ENCODE data around the gene RNF5.
A peak's percentile ranks its signal among the peaks of the same experiment; 100 is the strongest.
"Not testable (repeated sequence)": the region's sequence is repeated elsewhere in the genome, so short reads cannot be mapped to it uniquely, and the experiment has no call there.

RNF5 gene, protein sequence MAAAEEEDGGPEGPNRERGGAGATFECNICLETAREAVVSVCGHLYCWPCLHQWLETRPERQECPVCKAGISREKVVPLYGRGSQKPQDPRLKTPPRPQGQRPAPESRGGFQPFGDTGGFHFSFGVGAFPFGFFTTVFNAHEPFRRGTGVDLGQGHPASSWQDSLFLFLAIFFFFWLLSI

DNA sequence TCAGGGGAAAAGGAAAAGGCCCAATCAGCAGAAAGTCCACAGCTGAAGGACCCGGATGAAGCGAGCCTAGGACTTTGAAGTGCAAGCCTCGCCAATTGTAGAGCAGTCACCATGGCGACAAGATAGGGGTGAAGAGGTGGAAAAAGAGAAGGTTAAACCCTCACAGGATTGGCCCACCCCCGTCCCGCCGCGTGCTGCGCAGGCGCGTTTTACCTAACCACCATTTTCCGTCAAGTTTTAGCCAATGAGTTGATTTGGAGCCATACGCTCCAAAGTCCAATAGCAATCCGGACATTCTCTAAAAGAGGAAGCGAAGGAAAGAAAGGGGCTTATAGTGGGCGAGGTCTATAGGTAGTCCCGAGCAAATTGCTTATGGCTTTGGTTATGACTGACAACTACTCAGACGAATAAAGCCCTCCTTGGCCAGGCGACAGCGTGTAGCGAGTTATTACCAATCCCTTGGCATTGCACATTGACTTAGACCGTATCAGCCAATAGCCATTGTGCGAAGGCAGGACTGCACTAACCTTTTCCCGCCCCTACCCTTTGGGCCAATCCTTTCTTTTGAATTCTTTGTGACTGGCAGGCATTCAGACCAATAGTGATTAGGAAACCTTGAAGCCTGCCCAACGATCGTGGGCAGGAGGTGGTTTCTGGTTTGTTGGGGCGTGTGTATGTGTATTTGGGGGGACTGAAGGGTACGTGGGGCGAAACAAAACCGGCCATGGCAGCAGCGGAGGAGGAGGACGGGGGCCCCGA, at the start of gene RNF5:
Gene RNF5 (plus strand): TSS at position 618 of the 759 bp plus-strand sequence. CDS start 107 bp downstream, at position 725.
- Histone ChIP-seq H3K4me3 (ENCODE audit: low read depth in 1 of 2, low read length in 2 of 2) (peak within 1 kb of the TSS; percentile 80 to 84), H3K27me3 (ENCODE audit: low read depth, low read length) (no peaks in the 10 kb centered on the region), H3K27ac (ENCODE audit: low read length) (peak within 1 kb of the TSS; percentile 99), H3K4me1 (ENCODE audit: control insufficient read depth in 1 of 2, insufficient read depth in 2 of 2, low read length in 2 of 2) (peaks cover 35 to 52% of the 10 kb centered on the region in 2 donors), H3K9me3 (ENCODE audit: control insufficient read depth in 1 of 2, low read length in 2 of 2) (no peaks in the 10 kb centered on the region), H3K36me3 (ENCODE audit: control insufficient read depth in 1 of 2, insufficient read depth in 2 of 2, low read length in 2 of 2) (peaks cover 17 to 24% of the 10 kb centered on the region in 2 donors)

DNA sequence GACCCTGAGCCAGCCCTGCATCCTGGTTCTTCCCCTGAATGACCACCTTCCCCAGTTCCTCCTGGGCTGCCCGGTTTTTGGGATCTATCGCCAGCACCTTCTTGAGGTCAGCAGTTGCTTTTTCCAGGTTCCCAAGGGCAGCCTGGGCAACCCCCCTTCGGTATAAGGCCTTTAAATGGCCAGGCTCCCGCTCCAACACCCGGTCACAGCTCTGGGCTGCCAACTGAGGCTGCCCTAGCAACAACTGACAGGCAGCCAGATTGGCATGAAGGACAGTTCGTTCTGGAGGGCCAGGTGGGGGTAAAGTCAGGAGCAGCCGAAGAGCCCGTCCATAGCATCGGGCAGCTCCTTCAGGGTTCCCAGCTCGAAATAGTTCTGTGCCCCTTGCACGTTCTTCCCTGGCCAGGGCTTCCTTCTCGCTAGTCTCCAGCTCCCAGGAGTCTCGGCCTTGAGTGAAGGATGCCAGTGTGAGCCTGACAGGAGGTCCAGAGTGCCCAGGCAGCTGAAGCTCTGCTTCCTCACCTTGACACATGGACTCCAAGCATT, 49.4 kb upstream of the RNF5 start:
- no peaks in the 10 kb centered on the region for H3K27me3 ChIP-seq (ENCODE audit: low read depth, low read length)
- H3K27ac ChIP-seq (ENCODE audit: low read length) = peak overlapping the region; percentile 94
- no peaks in the 10 kb centered on the region for H3K9me3 ChIP-seq (ENCODE audit: control insufficient read depth in 1 of 2, low read length in 2 of 2)
- peaks cover 6 to 24% of the 10 kb centered on the region in 2 donors for H3K36me3 ChIP-seq (ENCODE audit: control insufficient read depth in 1 of 2, insufficient read depth in 2 of 2, low read length in 2 of 2)
- peaks cover 21 to 35% of the 10 kb centered on the region in 2 donors for H3K4me1 ChIP-seq (ENCODE audit: control insufficient read depth in 1 of 2, insufficient read depth in 2 of 2, low read length in 2 of 2)
- peak overlapping the region; percentile 97 to 99 for H3K4me3 ChIP-seq (ENCODE audit: low read depth in 1 of 2, low read length in 2 of 2)

DNA sequence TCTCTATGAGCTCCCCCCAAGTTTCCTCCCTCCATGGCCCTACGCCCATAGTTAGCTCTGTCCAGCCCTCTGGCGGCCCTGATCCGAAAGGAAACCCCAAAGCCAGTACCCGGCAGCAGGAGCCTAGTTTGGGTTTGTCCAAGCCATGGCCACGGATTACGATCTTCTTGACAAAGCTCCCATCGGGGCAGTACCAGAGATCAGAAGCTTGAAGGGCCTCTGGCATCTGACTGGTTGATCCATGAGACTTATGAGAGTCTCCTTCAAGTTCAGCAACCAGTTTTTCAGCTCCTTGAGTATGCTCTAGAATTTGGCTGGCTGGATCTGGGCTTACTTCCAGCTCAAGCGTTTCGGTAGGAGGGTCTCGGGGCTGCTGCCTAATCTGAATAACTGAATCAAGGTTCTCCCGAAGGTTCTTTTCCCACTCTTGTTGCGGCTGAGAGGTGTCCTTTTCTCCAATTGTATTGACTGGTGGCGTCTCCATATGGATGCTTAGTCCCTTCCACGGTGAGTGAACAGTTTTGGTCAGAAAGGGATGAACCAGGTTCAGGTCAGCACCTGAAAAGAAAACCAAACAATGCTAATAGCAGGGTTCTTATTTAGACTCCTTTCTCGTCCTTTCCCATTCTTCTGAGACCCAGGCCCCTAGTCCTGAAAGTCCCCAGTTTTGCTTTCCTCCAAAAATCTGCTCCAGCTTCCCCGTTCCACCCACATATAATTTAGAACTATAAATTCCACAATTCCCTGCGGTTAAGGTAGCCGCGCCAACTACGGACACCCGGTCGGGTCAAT, 48.7 kb upstream of the RNF5 start:
- H3K27me3 ChIP-seq (ENCODE audit: low read depth, low read length) = no peaks in the 10 kb centered on the region
- H3K9me3 ChIP-seq (ENCODE audit: control insufficient read depth in 1 of 2, low read length in 2 of 2) = no peaks in the 10 kb centered on the region
- H3K27ac ChIP-seq (ENCODE audit: low read length) = peak overlapping the region; percentile 94
- H3K4me3 ChIP-seq (ENCODE audit: low read depth in 1 of 2, low read length in 2 of 2) = peak overlapping the region; percentile 84 to 97
- peaks cover 6 to 19% of the 10 kb centered on the region in 2 donors for H3K36me3 ChIP-seq (ENCODE audit: control insufficient read depth in 1 of 2, insufficient read depth in 2 of 2, low read length in 2 of 2)
- H3K4me1 ChIP-seq (ENCODE audit: control insufficient read depth in 1 of 2, insufficient read depth in 2 of 2, low read length in 2 of 2) = peaks cover 21 to 35% of the 10 kb centered on the region in 2 donors

DNA sequence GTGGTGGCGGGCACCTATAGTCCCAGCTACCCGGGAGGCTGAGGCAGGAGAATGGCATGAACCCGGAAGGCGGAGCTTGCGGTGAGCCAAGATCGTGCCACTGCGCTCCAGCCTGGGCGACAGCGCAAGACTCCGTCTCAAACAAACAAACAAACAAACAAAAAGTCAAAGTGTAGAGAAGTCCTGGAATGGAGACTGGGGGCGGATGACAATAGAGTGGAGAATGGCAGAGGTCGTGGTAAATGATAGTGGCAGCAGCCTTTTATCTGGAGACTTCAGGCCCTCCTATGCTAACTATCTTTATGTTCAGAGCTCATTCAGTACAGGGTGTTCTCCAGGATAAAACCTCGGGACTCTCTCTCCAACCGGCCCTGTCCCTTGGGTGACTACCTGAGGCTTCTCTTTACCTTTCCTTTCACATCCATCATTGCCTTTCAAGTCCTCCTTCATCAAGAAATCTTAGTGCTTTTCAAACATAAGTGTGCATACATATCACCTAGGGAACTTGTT, 46.7 kb upstream of the RNF5 start:
- Histone ChIP-seq H3K27ac (ENCODE audit: low read length) (no peak overlapping the region), H3K4me3 (ENCODE audit: low read depth in 1 of 2, low read length in 2 of 2) (no peak overlapping the region), H3K9me3 (ENCODE audit: control insufficient read depth in 1 of 2, low read length in 2 of 2) (no peaks in the 10 kb centered on the region), H3K36me3 (ENCODE audit: control insufficient read depth in 1 of 2, insufficient read depth in 2 of 2, low read length in 2 of 2) (peaks cover 0 to 5% of the 10 kb centered on the region in 2 donors), H3K27me3 (ENCODE audit: low read depth, low read length) (no peaks in the 10 kb centered on the region), H3K4me1 (ENCODE audit: control insufficient read depth in 1 of 2, insufficient read depth in 2 of 2, low read length in 2 of 2) (peaks cover 21 to 28% of the 10 kb centered on the region in 2 donors)

DNA sequence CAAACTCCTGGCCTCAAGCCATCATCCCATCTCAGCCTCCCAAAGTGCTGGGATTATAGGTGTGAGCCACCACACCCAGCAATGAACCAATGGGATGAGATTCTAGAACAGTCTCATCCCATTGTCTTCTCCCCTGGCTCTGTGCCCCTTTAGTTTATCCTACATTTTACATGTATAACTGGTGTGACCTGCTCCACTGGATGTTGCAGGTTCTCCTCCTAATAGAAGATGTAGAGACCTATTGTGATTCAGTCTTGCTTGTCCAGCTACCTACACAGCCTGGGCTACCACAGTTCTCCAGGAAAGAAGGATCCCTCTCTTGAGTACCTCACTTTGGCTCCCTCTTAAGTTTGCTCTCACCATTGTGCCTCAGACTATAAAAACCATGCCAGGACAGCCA, 46.1 kb upstream of the RNF5 start:
- Histone ChIP-seq H3K4me1 (ENCODE audit: control insufficient read depth in 1 of 2, insufficient read depth in 2 of 2, low read length in 2 of 2) (peaks cover 16 to 22% of the 10 kb centered on the region in 2 donors), H3K9me3 (ENCODE audit: control insufficient read depth in 1 of 2, low read length in 2 of 2) (no peaks in the 10 kb centered on the region), H3K27ac (ENCODE audit: low read length) (no peak overlapping the region), H3K4me3 (ENCODE audit: low read depth in 1 of 2, low read length in 2 of 2) (no peak overlapping the region), H3K36me3 (ENCODE audit: control insufficient read depth in 1 of 2, insufficient read depth in 2 of 2, low read length in 2 of 2) (no peaks in the 10 kb centered on the region), H3K27me3 (ENCODE audit: low read depth, low read length) (no peaks in the 10 kb centered on the region)

DNA sequence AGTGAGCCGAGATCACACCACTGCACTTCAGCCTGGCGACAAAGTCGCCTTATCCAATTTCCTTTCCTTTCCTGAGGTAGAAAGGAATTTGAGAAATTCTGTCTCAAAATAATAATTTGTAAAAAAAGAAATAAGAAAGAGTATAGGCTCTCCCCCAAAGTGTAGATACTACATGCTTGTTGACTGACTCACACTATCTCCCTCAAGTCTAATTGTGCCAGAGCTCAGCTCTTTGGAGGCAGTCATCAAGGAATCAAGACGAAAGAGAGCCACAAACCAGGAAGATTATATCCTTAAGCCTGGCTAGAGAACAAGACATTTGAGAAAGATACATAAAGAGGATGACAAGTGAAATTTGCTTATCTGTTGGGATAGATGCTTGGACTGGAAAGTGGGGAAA, 44.4 kb upstream of the RNF5 start:
- no peaks in the 10 kb centered on the region for H3K36me3 ChIP-seq (ENCODE audit: control insufficient read depth in 1 of 2, insufficient read depth in 2 of 2, low read length in 2 of 2)
- H3K4me1 ChIP-seq (ENCODE audit: control insufficient read depth in 1 of 2, insufficient read depth in 2 of 2, low read length in 2 of 2) = peaks cover 8 to 11% of the 10 kb centered on the region in 2 donors
- no peaks in the 10 kb centered on the region for H3K9me3 ChIP-seq (ENCODE audit: control insufficient read depth in 1 of 2, low read length in 2 of 2)
- H3K27me3 ChIP-seq (ENCODE audit: low read depth, low read length) = no peaks in the 10 kb centered on the region
- H3K4me3 ChIP-seq (ENCODE audit: low read depth in 1 of 2, low read length in 2 of 2) = no peak overlapping the region
- H3K27ac ChIP-seq (ENCODE audit: low read length) = no peak overlapping the region

DNA sequence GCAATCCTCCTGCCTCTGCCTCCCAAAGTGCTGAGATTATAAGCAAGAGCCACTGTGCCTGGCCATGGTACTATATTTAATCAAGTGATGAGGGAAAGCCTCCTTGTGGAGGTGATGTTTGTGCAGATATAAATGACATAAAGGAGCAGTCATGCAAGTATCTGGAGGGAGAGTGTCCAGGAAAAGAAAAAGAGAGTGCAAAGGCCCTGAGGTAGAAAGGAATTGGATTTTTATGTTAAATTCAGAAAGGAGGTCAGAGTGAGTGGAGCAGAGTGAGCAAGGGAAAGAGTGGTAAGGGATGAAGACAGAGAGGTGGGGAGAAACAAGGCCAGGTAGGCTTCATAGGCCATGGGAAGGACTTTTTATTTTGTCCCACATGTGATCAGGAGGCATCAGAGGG, 40.8 kb upstream of the RNF5 start:
- no peak overlapping the region for H3K27ac ChIP-seq (ENCODE audit: low read length)
- no peaks in the 10 kb centered on the region for H3K4me1 ChIP-seq (ENCODE audit: control insufficient read depth in 1 of 2, insufficient read depth in 2 of 2, low read length in 2 of 2)
- no peaks in the 10 kb centered on the region for H3K9me3 ChIP-seq (ENCODE audit: control insufficient read depth in 1 of 2, low read length in 2 of 2)
- no peak overlapping the region for H3K4me3 ChIP-seq (ENCODE audit: low read depth in 1 of 2, low read length in 2 of 2)
- no peaks in the 10 kb centered on the region for H3K27me3 ChIP-seq (ENCODE audit: low read depth, low read length)
- no peaks in the 10 kb centered on the region for H3K36me3 ChIP-seq (ENCODE audit: control insufficient read depth in 1 of 2, insufficient read depth in 2 of 2, low read length in 2 of 2)

DNA sequence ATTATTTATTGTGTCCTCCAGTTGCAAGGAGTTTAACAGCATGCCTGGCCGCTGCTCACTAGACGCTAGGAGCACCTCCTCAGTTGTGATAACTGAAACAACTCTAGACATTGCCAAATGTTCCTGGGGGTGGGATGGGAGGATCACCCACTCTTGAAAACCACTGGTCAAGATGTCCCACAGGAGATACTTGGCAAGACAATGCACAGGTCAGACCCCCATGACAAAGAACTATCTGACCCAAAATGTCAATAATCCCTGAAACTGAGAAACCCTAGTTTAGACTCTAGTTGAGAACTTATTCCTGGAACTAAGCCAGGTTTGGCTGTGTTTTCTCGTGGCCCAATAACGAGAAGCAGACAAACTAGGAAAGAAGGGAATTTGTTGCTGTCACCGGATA, 38.6 kb upstream of the RNF5 start:
- H3K4me3 ChIP-seq (ENCODE audit: low read depth in 1 of 2, low read length in 2 of 2) = no peak overlapping the region

DNA sequence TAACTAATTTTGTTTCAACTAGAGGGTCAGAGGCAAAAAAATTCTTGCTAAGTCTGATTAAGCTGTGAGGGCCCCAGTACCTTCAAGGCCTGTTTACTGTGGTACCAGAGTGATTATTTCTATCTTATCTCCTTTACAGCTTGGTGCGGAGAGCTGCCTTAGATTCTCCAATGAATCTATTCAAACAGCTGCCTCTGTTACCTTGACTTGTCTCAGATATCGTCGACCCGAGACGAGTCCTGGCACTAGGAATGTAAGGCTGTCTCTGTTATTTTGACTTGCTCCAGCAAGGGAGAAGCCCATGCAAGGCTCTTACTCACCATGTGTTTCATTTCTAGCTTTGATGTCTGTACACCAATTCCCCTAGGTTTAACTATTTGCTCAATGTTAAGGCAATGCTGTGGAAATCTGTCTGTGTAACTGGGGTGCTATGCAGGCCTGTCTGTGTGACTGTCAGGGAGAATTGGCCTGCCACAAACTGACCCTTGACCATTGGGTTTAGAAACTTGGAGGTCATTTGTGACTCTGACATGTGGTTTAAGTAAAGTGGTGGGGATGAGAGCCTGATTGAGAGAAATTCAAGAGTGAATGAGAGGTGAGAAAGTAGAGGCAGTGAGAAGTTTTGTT, 37.7 kb upstream of the RNF5 start:
- H3K27me3 ChIP-seq (ENCODE audit: low read depth, low read length) = no peaks in the 10 kb centered on the region
- no peak overlapping the region for H3K4me3 ChIP-seq (ENCODE audit: low read depth in 1 of 2, low read length in 2 of 2)
- H3K27ac ChIP-seq (ENCODE audit: low read length) = no peak overlapping the region
- no peaks in the 10 kb centered on the region for H3K36me3 ChIP-seq (ENCODE audit: control insufficient read depth in 1 of 2, insufficient read depth in 2 of 2, low read length in 2 of 2)
- no peaks in the 10 kb centered on the region for H3K9me3 ChIP-seq (ENCODE audit: control insufficient read depth in 1 of 2, low read length in 2 of 2)
- H3K4me1 ChIP-seq (ENCODE audit: control insufficient read depth in 1 of 2, insufficient read depth in 2 of 2, low read length in 2 of 2) = no peaks in the 10 kb centered on the region

More for the DNA sequence above, 38.6 kb upstream of the RNF5 start:
- Histone ChIP-seq H3K4me1 (ENCODE audit: control insufficient read depth in 1 of 2, insufficient read depth in 2 of 2, low read length in 2 of 2) (no peaks in the 10 kb centered on the region), H3K27ac (ENCODE audit: low read length) (no peak overlapping the region), H3K27me3 (ENCODE audit: low read depth, low read length) (no peaks in the 10 kb centered on the region), H3K9me3 (ENCODE audit: control insufficient read depth in 1 of 2, low read length in 2 of 2) (no peaks in the 10 kb centered on the region), H3K36me3 (ENCODE audit: control insufficient read depth in 1 of 2, insufficient read depth in 2 of 2, low read length in 2 of 2) (no peaks in the 10 kb centered on the region)

DNA sequence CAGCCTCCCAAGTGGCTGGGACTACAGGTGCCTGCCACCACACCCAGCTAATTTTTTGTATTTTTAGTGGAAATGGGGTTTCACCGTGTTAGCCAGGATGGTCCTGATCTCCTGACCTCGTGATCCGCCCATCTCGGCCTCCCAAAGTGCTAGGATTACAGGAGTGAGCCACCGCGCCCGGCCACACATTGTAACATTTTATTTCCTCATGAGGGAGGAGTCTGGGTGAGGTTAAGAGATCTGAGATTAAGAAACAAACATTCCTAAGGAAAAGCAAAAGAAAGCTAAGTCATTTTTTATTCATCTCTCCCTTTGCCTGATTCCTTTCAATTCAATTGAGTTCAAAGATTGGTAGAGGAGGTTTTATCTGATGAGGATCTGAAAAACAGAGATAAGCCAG, 34.0 kb upstream of the RNF5 start:
- not testable (repeated sequence) for H3K27ac ChIP-seq (ENCODE audit: low read length); H3K4me1 ChIP-seq (ENCODE audit: control insufficient read depth in 1 of 2, insufficient read depth in 2 of 2, low read length in 2 of 2)

More for the DNA sequence above, 34.0 kb upstream of the RNF5 start:
- not testable (repeated sequence) for H3K36me3 ChIP-seq (ENCODE audit: control insufficient read depth in 1 of 2, insufficient read depth in 2 of 2, low read length in 2 of 2); H3K27me3 ChIP-seq (ENCODE audit: low read depth, low read length); H3K4me3 ChIP-seq (ENCODE audit: low read depth in 1 of 2, low read length in 2 of 2); H3K9me3 ChIP-seq (ENCODE audit: control insufficient read depth in 1 of 2, low read length in 2 of 2)

Data from muscle layer of duodenum (tissue), 2 donors.